Body of pancreas (tissue), 4 donors: Measurements from ENCODE around the gene TAF8. TPM values are rescaled to one million over a fixed set of nuclear protein-coding genes. Genes with fewer than 3 reads are reported as not detected.

ENCODE experiments used
- ATAC-seq: fragments of 150-250 bp; one replicate; pipeline ENCODE4 v1.9.1; 2016
- DNase-seq, 4 donors: peaks; one replicate each; pipeline ENCODE4 v3.0.0-alpha.2; 2019
- H3K27ac ChIP-seq, 4 donors: fragments of 200-600 bp; sonication (generic); 1 replicate in 3 of 4; 2 replicates in 1 of 4; pipeline versions ENCODE4 v1.5.1 to v1.6.1; 2016 to 2019; ENCODE audit warnings: mild to moderate bottlenecking in 1 of 4, mixed read lengths in 1 of 4, moderate library complexity in 1 of 4
- H3K27me3 ChIP-seq, 2 donors: fragments of 200-600 bp; sonication (generic); one replicate each; pipeline ENCODE4 v1.6.0; 2016; ENCODE audit warnings: mild to moderate bottlenecking in 1 of 2
- H3K36me3 ChIP-seq, 2 donors: fragments of 200-600 bp; sonication (generic); replicated peaks in 1 of 2; 2 replicates each; pipeline ENCODE4 v1.5.1; 2016; ENCODE audit warnings: low read depth in 2 of 2; ENCODE audit not compliant: insufficient read depth in 1 of 2
- H3K4me1 ChIP-seq: fragments of 200-600 bp; sonication (generic); one replicate; pipeline ENCODE4 v1.6.0; 2016
- H3K4me3 ChIP-seq, 2 donors: fragments of 200-600 bp; sonication (generic); 1 replicate in 1 of 2; 2 replicates in 1 of 2; pipeline ENCODE4 v1.5.1; 2016 to 2019
- H3K9me3 ChIP-seq, 3 donors: fragments of 200-600 bp; sonication (generic); 1 replicate in 2 of 3; 2 replicates in 1 of 3; pipeline ENCODE4 v1.5.1; 2016
- CTCF ChIP-seq, 7 experiments: fragments of 450-650 bp in 4 of 7; fragments of 200-600 bp in 3 of 7; sonication (generic) in 3 of 7; IDR thresholded peaks; one replicate each; pipeline ENCODE4 v1.5.1; 2016 to 2019; ENCODE audit warnings: antibody characterized with exemption in 7 of 7
- POLR2A ChIP-seq, 3 donors: fragments of 450-650 bp; IDR thresholded peaks; one replicate each; pipeline ENCODE4 v1.6.1; 2016; ENCODE audit warnings: antibody characterized with exemption in 3 of 3, mild to moderate bottlenecking in 2 of 3
- WGBS, 2 donors: methylation state at CpG; one replicate each; pipeline ENCODE4 v1.1.5; 2017; 5-methylcytosine and 5-hydroxymethylcytosine counted together
- intact Hi-C: fragments of 100-400 bp; cut with DNase I; formaldehyde crosslinking; loops from one replicate; pipeline ENCODE4 v1.15.1; 2023
- total RNA-seq, 2 donors: library from RNA; depleted of rRNA; stranded (reverse); fragments of >200 nt; gene quantifications; one replicate each; pipeline ENCODE4 v1.1.0, GENCODE V29; 2016

TAF8 gene
- total RNA-seq, 2 donors from 2014 or later = 7.6 to 18.2 TPM

GRCh38 chr6:42068173-42068572 lies 17.8 kb downstream of the TAF8 start:
- H3K27ac ChIP-seq = no peak overlapping the region
- 90% methylated on average over 7 of the region's 7 CpGs for WGBS, 2 donors
- TF ChIP-seq CTCF (IDR thresholded peaks at IDR 0.05) (no peak), POLR2A (IDR thresholded peaks at IDR 0.05) (no peak)

GRCh38 chr6:42068872-42069522 lies 18.7 kb downstream of the TAF8 start:
- H3K36me3 ChIP-seq = peaks cover 6 to 35% of the 10 kb centered on the region in 2 donors
- TF ChIP-seq POLR2A (IDR thresholded peaks at IDR 0.05) (no peak), CTCF (IDR thresholded peaks at IDR 0.05) (no peak)
- DNase-seq (no peak), ATAC-seq (no peak)
- no peaks in the 10 kb centered on the region for H3K27me3 ChIP-seq
- 87 to 89% methylated on average over 5 of the region's 5 CpGs for WGBS, 2 donors
- H3K27ac ChIP-seq = no peak overlapping the region
- H3K9me3 ChIP-seq = no peaks in the 10 kb centered on the region
- intact Hi-C loops = no loop called here
- H3K4me3 ChIP-seq = no peak overlapping the region
- H3K4me1 ChIP-seq = no peaks in the 10 kb centered on the region

More at GRCh38 chr6:42068173-42068572, 17.8 kb downstream of the TAF8 start:
- ATAC-seq (no peak), DNase-seq (no peak)
- no peak overlapping the region for H3K4me3 ChIP-seq
- H3K27me3 ChIP-seq = no peaks in the 10 kb centered on the region
- peaks cover 6 to 35% of the 10 kb centered on the region in 2 donors for H3K36me3 ChIP-seq
- no peaks in the 10 kb centered on the region for H3K4me1 ChIP-seq
- no peaks in the 10 kb centered on the region for H3K9me3 ChIP-seq
- intact Hi-C loops = no loop called here

- ATAC-seq = no peak
- Histone ChIP-seq H3K36me3 (peaks cover 0 to 28% of the 10 kb centered on the region in 2 donors), H3K27me3 (no peaks in the 10 kb centered on the region), H3K4me1 (no peaks in the 10 kb centered on the region), H3K9me3 (no peaks in the 10 kb centered on the region), H3K4me3 (no peak overlapping the region), H3K27ac (no peak overlapping the region)
- no peak for TF ChIP-seq CTCF (IDR thresholded peaks at IDR 0.05)
- TF ChIP-seq POLR2A (IDR thresholded peaks at IDR 0.05) = no peak
- WGBS, 2 donors = 70 to 73% methylated on average over 6 of the region's 6 CpGs
- intact Hi-C loops = no loop called here
- no peak for DNase-seq
Measured at GRCh38 chr6:42071881-42072583, 21.7 kb downstream of the TAF8 start.

- Histone ChIP-seq H3K27ac (no peak overlapping the region), H3K9me3 (no peaks in the 10 kb centered on the region), H3K4me3 (no peak overlapping the region), H3K4me1 (no peaks in the 10 kb centered on the region), H3K36me3 (peaks cover 0 to 27% of the 10 kb centered on the region in 2 donors), H3K27me3 (no peaks in the 10 kb centered on the region)
- no peak for DNase-seq
- WGBS, 2 donors = 77 to 83% methylated on average over 2 of the region's 2 CpGs
- no peak for TF ChIP-seq CTCF (IDR thresholded peaks at IDR 0.05)
- TF ChIP-seq POLR2A (IDR thresholded peaks at IDR 0.05) = no peak
- no peak for ATAC-seq
- intact Hi-C loops = no loop called here
Measured at GRCh38 chr6:42073287-42073686, 23.0 kb downstream of the TAF8 start.
